GM12864 (cell line): ENCODE results near the gene UROC1.

Experiments
- DNase-seq: peaks from one replicate; pipeline ENCODE4 v3.0.0-alpha.2; 2011; ENCODE audit warnings: low read depth
- H3K4me3 ChIP-seq: 2 replicates; pipeline ENCODE4 v1.5.1; 2011; ENCODE audit warnings: mild to moderate bottlenecking, low read depth, low read length, control low read depth
- TF ChIP-seq, protein P1 (sequence below): IDR thresholded peaks from 2 replicates; pipeline ENCODE4 v1.5.1; 2011; ENCODE audit warnings: low read depth, mild to moderate bottlenecking, moderate library complexity, low read length, control low read depth, inconsistent platforms; ENCODE audit errors: missing control alignments

Gene UROC1

DNA sequence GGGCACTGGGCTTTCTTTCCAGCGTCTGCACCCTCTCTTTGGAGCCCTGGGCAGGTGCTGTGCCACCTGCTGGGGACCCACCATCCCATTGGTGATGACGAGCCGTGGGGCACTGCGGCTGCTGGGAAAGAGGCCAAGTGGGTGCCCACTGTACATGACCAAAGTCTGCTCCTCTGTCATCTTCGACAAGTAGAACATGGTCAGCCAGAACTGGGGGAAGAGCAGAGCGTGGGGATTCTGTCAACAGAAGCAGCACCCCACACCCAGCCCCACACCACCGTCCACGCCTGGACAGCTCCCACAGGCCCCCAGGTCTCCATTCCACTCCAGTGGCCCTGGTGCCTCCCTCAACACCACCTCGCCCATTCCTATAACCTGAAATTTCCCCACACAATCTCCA lies 9.7 kb downstream of the UROC1 start:
- H3K4me3 ChIP-seq: no peak overlapping the region
- DNase-seq: no peak
- TF ChIP-seq, protein P1, sequence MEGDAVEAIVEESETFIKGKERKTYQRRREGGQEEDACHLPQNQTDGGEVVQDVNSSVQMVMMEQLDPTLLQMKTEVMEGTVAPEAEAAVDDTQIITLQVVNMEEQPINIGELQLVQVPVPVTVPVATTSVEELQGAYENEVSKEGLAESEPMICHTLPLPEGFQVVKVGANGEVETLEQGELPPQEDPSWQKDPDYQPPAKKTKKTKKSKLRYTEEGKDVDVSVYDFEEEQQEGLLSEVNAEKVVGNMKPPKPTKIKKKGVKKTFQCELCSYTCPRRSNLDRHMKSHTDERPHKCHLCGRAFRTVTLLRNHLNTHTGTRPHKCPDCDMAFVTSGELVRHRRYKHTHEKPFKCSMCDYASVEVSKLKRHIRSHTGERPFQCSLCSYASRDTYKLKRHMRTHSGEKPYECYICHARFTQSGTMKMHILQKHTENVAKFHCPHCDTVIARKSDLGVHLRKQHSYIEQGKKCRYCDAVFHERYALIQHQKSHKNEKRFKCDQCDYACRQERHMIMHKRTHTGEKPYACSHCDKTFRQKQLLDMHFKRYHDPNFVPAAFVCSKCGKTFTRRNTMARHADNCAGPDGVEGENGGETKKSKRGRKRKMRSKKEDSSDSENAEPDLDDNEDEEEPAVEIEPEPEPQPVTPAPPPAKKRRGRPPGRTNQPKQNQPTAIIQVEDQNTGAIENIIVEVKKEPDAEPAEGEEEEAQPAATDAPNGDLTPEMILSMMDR: no peak

GRCh38 chr3:126503701-126504100 lies 13.9 kb downstream of the UROC1 start:
- no peak overlapping the region for H3K4me3 ChIP-seq
- TF ChIP-seq, protein P1: no peak
- DNase-seq: no peak

- H3K4me3 ChIP-seq: no peak overlapping the region
- DNase-seq: no peak
- TF ChIP-seq, protein P1: no peak
Observed at GRCh38 chr3:126502656-126503055, 14.9 kb downstream of the UROC1 start.

GRCh38 chr3:126501736-126502135 lies 15.8 kb downstream of the UROC1 start:
- H3K4me3 ChIP-seq: no peak overlapping the region
- TF ChIP-seq, protein P1: no peak
- no peak for DNase-seq

- TF ChIP-seq, protein P1: no peak
- no peak for DNase-seq
- no peak overlapping the region for H3K4me3 ChIP-seq
Observed at GRCh38 chr3:126501054-126501453, 16.5 kb downstream of the UROC1 start.

DNA sequence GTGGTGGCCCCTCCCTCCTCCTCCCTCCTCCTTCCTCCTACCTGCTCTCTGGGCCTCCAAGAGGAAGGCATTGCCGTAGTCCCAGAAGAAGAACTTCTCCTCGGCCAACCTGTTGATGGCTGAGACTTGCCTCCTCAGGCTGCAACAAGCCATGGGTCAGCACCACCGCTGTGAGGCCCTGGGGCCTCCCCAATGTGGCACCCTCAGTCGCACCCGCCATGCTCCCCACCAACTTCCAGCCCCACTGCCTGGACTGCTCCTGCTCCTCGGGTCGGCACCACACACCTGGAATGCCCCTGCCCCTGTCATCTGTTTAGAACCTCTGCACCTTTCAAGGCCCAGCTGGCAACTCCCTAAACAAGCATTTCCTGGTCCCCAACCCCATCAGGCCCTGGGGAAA lies 17.6 kb downstream of the UROC1 start:
- TF ChIP-seq, protein P1: no peak

GRCh38 chr3:126499401-126499800 lies 18.2 kb downstream of the UROC1 start:
- no peak for DNase-seq
- TF ChIP-seq, protein P1: no peak

More for the DNA sequence above, 17.6 kb downstream of the UROC1 start:
- no peak for DNase-seq
- no peak overlapping the region for H3K4me3 ChIP-seq

More at GRCh38 chr3:126499401-126499800, 18.2 kb downstream of the UROC1 start:
- H3K4me3 ChIP-seq: no peak overlapping the region
